GM21717 (cell line): Measurements from ENCODE around the gene EPRS1.
A peak's percentile ranks its signal among the peaks of the same experiment; 100 is the strongest.
"Not testable (repeated sequence)": the region's sequence is repeated elsewhere in the genome, so short reads cannot be mapped to it uniquely, and the experiment has no call there.

Source experiments
- ATAC-seq: cut with Tn5 transposase; IDR thresholded peaks from one replicate; pipeline ENCODE4 v1.9.1; 2021; ENCODE audit warnings: mild to moderate bottlenecking, moderate library complexity; ENCODE audit not compliant: unreplicated experiment

The EPRS1 gene

GRCh38 chr1:220040028-220040596 lies 6.2 kb downstream of the EPRS1 start:
- no peak for ATAC-seq

GRCh38 chr1:220038640-220039039 lies 7.7 kb downstream of the EPRS1 start:
- ATAC-seq: no peak

GRCh38 chr1:220037810-220038209 lies 8.5 kb downstream of the EPRS1 start:
- not testable (repeated sequence) for ATAC-seq

- no peak for ATAC-seq
Observed at GRCh38 chr1:220032911-220033310, 13.4 kb downstream of the EPRS1 start.

GRCh38 chr1:220031287-220031686 lies 15.0 kb downstream of the EPRS1 start:
- ATAC-seq: peak; percentile 61

- ATAC-seq: no peak
Observed at GRCh38 chr1:220028346-220028895, 17.9 kb downstream of the EPRS1 start.

GRCh38 chr1:220019071-220019470 lies 27.2 kb downstream of the EPRS1 start:
- no peak for ATAC-seq

- ATAC-seq: peak; percentile 62
Observed at GRCh38 chr1:220013497-220013896, 32.8 kb downstream of the EPRS1 start.

GRCh38 chr1:220012259-220012658 lies 34.0 kb downstream of the EPRS1 start:
- no peak for ATAC-seq

- ATAC-seq: no peak
Observed at GRCh38 chr1:220011620-220012019, 34.7 kb downstream of the EPRS1 start.

- ATAC-seq: no peak
Observed at GRCh38 chr1:220007438-220007837, 38.9 kb downstream of the EPRS1 start.

- no peak for ATAC-seq
Observed at GRCh38 chr1:220005489-220005888, 40.8 kb downstream of the EPRS1 start.

GRCh38 chr1:220003610-220004299 lies 42.5 kb downstream of the EPRS1 start:
- ATAC-seq: no peak

GRCh38 chr1:220003015-220003414 lies 43.3 kb downstream of the EPRS1 start:
- no peak for ATAC-seq

- ATAC-seq: no peak
Observed at GRCh38 chr1:220001095-220001501, 45.2 kb downstream of the EPRS1 start.

- ATAC-seq: no peak
Observed at GRCh38 chr1:219999821-220000220, 46.5 kb downstream of the EPRS1 start.
